Astrocyte of the cerebellum (primary cell): ENCODE results near the gene HPF1.
A peak's percentile ranks its signal among the peaks of the same experiment; 100 is the strongest.
"Not testable (repeated sequence)": the region's sequence is repeated elsewhere in the genome, so short reads cannot be mapped to it uniquely, and the experiment has no call there.

Experiments
- DNase-seq: peaks from one replicate; pipeline ENCODE4 v3.0.0-alpha.2; 2011; ENCODE audit warnings: low read depth
- H3K4me3 ChIP-seq: 2 replicates; pipeline ENCODE4 v1.5.1; 2011; ENCODE audit warnings: mild to moderate bottlenecking, low read depth, low read length, moderate library complexity
- in situ Hi-C: cut with HindIII; loops from 2 replicates; pipeline ENCODE4 v1.10.0; 2017; ENCODE audit warnings: low sequenced_read_pairs
- TF ChIP-seq, protein P1 (sequence below): IDR thresholded peaks from 2 replicates; pipeline ENCODE4 v1.5.1; 2012; ENCODE audit warnings: low read length, low read depth, moderate library complexity, mild to moderate bottlenecking; ENCODE audit errors: missing control alignments

HPF1 gene

DNA sequence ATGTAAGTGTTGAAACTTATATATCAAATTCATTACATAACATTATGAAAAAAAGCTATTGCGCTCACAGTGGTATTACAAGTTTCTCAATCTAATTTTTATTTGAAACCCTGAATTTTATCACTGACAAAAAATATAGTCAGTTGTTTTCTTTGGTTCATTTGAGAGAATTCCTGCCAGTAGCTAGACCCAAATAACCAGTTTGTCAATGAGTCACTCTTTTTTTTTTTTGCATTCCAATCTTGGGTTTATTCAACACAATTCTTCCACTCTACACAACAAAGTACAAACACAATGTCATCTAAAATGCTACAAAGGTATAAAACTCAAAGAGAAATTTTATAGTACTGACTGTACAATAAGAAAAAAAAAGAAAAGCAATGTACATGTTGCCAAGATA, 13.1 kb downstream of the HPF1 start:
- TF ChIP-seq, protein P1, sequence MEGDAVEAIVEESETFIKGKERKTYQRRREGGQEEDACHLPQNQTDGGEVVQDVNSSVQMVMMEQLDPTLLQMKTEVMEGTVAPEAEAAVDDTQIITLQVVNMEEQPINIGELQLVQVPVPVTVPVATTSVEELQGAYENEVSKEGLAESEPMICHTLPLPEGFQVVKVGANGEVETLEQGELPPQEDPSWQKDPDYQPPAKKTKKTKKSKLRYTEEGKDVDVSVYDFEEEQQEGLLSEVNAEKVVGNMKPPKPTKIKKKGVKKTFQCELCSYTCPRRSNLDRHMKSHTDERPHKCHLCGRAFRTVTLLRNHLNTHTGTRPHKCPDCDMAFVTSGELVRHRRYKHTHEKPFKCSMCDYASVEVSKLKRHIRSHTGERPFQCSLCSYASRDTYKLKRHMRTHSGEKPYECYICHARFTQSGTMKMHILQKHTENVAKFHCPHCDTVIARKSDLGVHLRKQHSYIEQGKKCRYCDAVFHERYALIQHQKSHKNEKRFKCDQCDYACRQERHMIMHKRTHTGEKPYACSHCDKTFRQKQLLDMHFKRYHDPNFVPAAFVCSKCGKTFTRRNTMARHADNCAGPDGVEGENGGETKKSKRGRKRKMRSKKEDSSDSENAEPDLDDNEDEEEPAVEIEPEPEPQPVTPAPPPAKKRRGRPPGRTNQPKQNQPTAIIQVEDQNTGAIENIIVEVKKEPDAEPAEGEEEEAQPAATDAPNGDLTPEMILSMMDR: no peak
- in situ Hi-C loops: no loop called here
- H3K4me3 ChIP-seq: no peak overlapping the region

GRCh38 chr4:169741569-169741968, 16.2 kb downstream of the HPF1 start:
- in situ Hi-C loops: no loop called here
- H3K4me3 ChIP-seq: no peak overlapping the region
- DNase-seq: no peak
- TF ChIP-seq, protein P1: no peak

More for the DNA sequence above, 13.1 kb downstream of the HPF1 start:
- DNase-seq: no peak

DNA sequence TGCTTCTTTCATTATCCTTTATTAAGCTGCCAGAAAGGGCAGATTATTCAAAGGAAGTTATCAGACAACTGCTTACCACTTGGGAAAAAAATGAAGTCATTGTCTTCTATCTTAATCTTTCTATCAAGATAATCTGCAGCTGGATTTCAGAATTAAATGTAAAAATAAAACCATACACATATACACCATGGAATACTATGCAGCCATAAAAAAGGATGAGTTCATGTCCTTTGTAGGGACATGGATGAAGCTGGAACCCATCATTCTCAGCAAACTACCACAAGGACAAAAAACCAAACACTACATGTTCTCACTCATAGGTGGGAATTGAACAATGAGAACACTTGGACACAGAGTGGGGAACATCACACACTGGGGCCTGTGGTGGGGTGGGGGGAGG, 19.1 kb downstream of the HPF1 start:
- in situ Hi-C loops, DNase-seq, H3K4me3 ChIP-seq: not testable (repeated sequence)

GRCh38 chr4:169730564-169730963, 27.2 kb downstream of the HPF1 start:
- TF ChIP-seq, protein P1: no peak
- in situ Hi-C loops: no loop called here
- H3K4me3 ChIP-seq: no peak overlapping the region
- no peak for DNase-seq

- H3K4me3 ChIP-seq: no peak overlapping the region
- in situ Hi-C loops: no loop called here
- DNase-seq: no peak
- TF ChIP-seq, protein P1: no peak
These were observed 30.1 kb downstream of the HPF1 start for GRCh38 chr4:169727616-169728015.

DNA sequence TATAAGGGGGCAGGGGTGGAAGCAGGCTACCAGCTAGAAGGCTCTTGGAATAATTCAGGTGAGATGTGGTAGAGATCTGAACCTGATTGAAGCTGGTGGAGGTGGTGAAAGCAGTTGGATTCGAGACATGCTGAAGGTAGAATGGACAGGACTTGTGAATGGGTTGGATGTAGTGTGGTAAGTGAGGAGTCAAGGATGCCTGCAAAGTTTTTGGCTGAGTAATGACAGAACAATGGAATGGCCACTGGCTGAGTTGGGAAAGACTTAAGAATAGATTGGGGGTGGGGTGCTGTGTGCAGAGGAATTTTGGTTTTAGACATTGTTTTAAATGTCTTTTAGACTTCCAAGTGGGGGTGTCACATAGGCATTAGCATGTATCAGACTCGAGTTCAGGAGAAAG, 33.5 kb downstream of the HPF1 start:
- TF ChIP-seq, protein P1: no peak
- in situ Hi-C loops: no loop called here
- no peak overlapping the region for H3K4me3 ChIP-seq
- peak; percentile 6 for DNase-seq

- H3K4me3 ChIP-seq: no peak overlapping the region
- DNase-seq: no peak
- TF ChIP-seq, protein P1: peak; percentile 28
- in situ Hi-C loops: no loop called here
These were observed 34.4 kb downstream of the HPF1 start for GRCh38 chr4:169723207-169723965.
